ENCODE measurements around the gene CLEC7A.

Gene CLEC7A

GRCh38 chr12:10130042-10130441 lies at the start of gene CLEC7A:
Gene CLEC7A, minus strand, starts transcription at chr12:10130199. Its CDS starts 117 bp downstream, at chr12:10130082.
- H3K36me3 ChIP-seq (ENCODE audit: control insufficient read depth, insufficient read depth, low read length): no peaks in the 10 kb centered on the region
- no peak within 1 kb of the TSS for H3K4me3 ChIP-seq (ENCODE audit: low read length)
- no peaks in the 10 kb centered on the region for H3K27me3 ChIP-seq (ENCODE audit: control insufficient read depth, insufficient read depth, low read length)
- H3K9me3 ChIP-seq (ENCODE audit: control insufficient read depth, low read length): no peaks in the 10 kb centered on the region
- H3K9ac ChIP-seq (ENCODE audit: low read length): peak within 1 kb of the TSS; percentile 7
- H3K4me1 ChIP-seq (ENCODE audit: control insufficient read depth, insufficient read depth, low read length): no peaks in the 10 kb centered on the region

GRCh38 chr12:10179776-10180181 lies 49.8 kb upstream of the CLEC7A start:
- Histone ChIP-seq H3K9me3 (ENCODE audit: control insufficient read depth, low read length) (no peaks in the 10 kb centered on the region), H3K4me3 (ENCODE audit: low read length) (no peak overlapping the region), H3K27me3 (ENCODE audit: control insufficient read depth, insufficient read depth, low read length) (no peaks in the 10 kb centered on the region), H3K36me3 (ENCODE audit: control insufficient read depth, insufficient read depth, low read length) (no peaks in the 10 kb centered on the region), H3K9ac (ENCODE audit: low read length) (no peak overlapping the region), H3K4me1 (ENCODE audit: control insufficient read depth, insufficient read depth, low read length) (no peaks in the 10 kb centered on the region)

- Histone ChIP-seq H3K4me3 (ENCODE audit: low read length) (no peak within 1 kb of the TSS), H3K36me3 (ENCODE audit: control insufficient read depth, insufficient read depth, low read length) (no peaks in the 10 kb centered on the region), H3K4me1 (ENCODE audit: control insufficient read depth, insufficient read depth, low read length) (no peaks in the 10 kb centered on the region), H3K9ac (ENCODE audit: low read length) (no peak within 1 kb of the TSS), H3K27me3 (ENCODE audit: control insufficient read depth, insufficient read depth, low read length) (no peaks in the 10 kb centered on the region), H3K9me3 (ENCODE audit: control insufficient read depth, low read length) (no peaks in the 10 kb centered on the region)
Measured at GRCh38 chr12:10178821-10179220, 48.8 kb upstream of the CLEC7A start, which contains the start of gene TMEM52B. Gene TMEM52B, plus strand, starts transcription at chr12:10179032. Its CDS starts 543 bp downstream, at chr12:10179575.

- Histone ChIP-seq H3K27me3 (ENCODE audit: control insufficient read depth, insufficient read depth, low read length) (no peaks in the 10 kb centered on the region), H3K36me3 (ENCODE audit: control insufficient read depth, insufficient read depth, low read length) (no peaks in the 10 kb centered on the region), H3K4me1 (ENCODE audit: control insufficient read depth, insufficient read depth, low read length) (no peaks in the 10 kb centered on the region), H3K4me3 (ENCODE audit: low read length) (no peak overlapping the region), H3K9me3 (ENCODE audit: control insufficient read depth, low read length) (no peaks in the 10 kb centered on the region), H3K9ac (ENCODE audit: low read length) (no peak overlapping the region)
Measured at GRCh38 chr12:10175846-10176636, 46.0 kb upstream of the CLEC7A start.

- no peaks in the 10 kb centered on the region for H3K36me3 ChIP-seq (ENCODE audit: control insufficient read depth, insufficient read depth, low read length)
- no peaks in the 10 kb centered on the region for H3K4me1 ChIP-seq (ENCODE audit: control insufficient read depth, insufficient read depth, low read length)
- H3K9me3 ChIP-seq (ENCODE audit: control insufficient read depth, low read length): no peaks in the 10 kb centered on the region
- H3K9ac ChIP-seq (ENCODE audit: low read length): no peak overlapping the region
- no peaks in the 10 kb centered on the region for H3K27me3 ChIP-seq (ENCODE audit: control insufficient read depth, insufficient read depth, low read length)
- H3K4me3 ChIP-seq (ENCODE audit: low read length): no peak overlapping the region
Measured at GRCh38 chr12:10174986-10175614, 45.1 kb upstream of the CLEC7A start.

GRCh38 chr12:10171973-10172728 lies 42.2 kb upstream of the CLEC7A start, which contains the start of gene OLR1:
Gene OLR1, minus strand, starts transcription at chr12:10172132. Its CDS starts 55 bp downstream, at chr12:10172077.
- no peak within 1 kb of the TSS for H3K4me3 ChIP-seq (ENCODE audit: low read length)
- H3K4me1 ChIP-seq (ENCODE audit: control insufficient read depth, insufficient read depth, low read length): no peaks in the 10 kb centered on the region
- H3K36me3 ChIP-seq (ENCODE audit: control insufficient read depth, insufficient read depth, low read length): no peaks in the 10 kb centered on the region
- no peak within 1 kb of the TSS for H3K9ac ChIP-seq (ENCODE audit: low read length)
- H3K27me3 ChIP-seq (ENCODE audit: control insufficient read depth, insufficient read depth, low read length): no peaks in the 10 kb centered on the region
- no peaks in the 10 kb centered on the region for H3K9me3 ChIP-seq (ENCODE audit: control insufficient read depth, low read length)

GRCh38 chr12:10170216-10170615 lies 40.2 kb upstream of the CLEC7A start:
- Histone ChIP-seq H3K4me3 (ENCODE audit: low read length) (no peak overlapping the region), H3K27me3 (ENCODE audit: control insufficient read depth, insufficient read depth, low read length) (no peaks in the 10 kb centered on the region), H3K36me3 (ENCODE audit: control insufficient read depth, insufficient read depth, low read length) (no peaks in the 10 kb centered on the region), H3K4me1 (ENCODE audit: control insufficient read depth, insufficient read depth, low read length) (no peaks in the 10 kb centered on the region), H3K9me3 (ENCODE audit: control insufficient read depth, low read length) (no peaks in the 10 kb centered on the region), H3K9ac (ENCODE audit: low read length) (no peak overlapping the region)

- Histone ChIP-seq H3K9me3 (ENCODE audit: control insufficient read depth, low read length) (no peaks in the 10 kb centered on the region), H3K4me1 (ENCODE audit: control insufficient read depth, insufficient read depth, low read length) (no peaks in the 10 kb centered on the region), H3K36me3 (ENCODE audit: control insufficient read depth, insufficient read depth, low read length) (no peaks in the 10 kb centered on the region), H3K9ac (ENCODE audit: low read length) (no peak overlapping the region), H3K27me3 (ENCODE audit: control insufficient read depth, insufficient read depth, low read length) (no peaks in the 10 kb centered on the region), H3K4me3 (ENCODE audit: low read length) (no peak overlapping the region)
Measured at GRCh38 chr12:10169104-10169503, 39.1 kb upstream of the CLEC7A start.

GRCh38 chr12:10167599-10167998 lies 37.6 kb upstream of the CLEC7A start:
- Histone ChIP-seq H3K27me3 (ENCODE audit: control insufficient read depth, insufficient read depth, low read length) (no peaks in the 10 kb centered on the region), H3K4me3 (ENCODE audit: low read length) (no peak overlapping the region), H3K9me3 (ENCODE audit: control insufficient read depth, low read length) (no peaks in the 10 kb centered on the region), H3K9ac (ENCODE audit: low read length) (no peak overlapping the region), H3K36me3 (ENCODE audit: control insufficient read depth, insufficient read depth, low read length) (no peaks in the 10 kb centered on the region), H3K4me1 (ENCODE audit: control insufficient read depth, insufficient read depth, low read length) (no peaks in the 10 kb centered on the region)

GRCh38 chr12:10165421-10165820 lies 35.4 kb upstream of the CLEC7A start:
- Histone ChIP-seq H3K36me3 (ENCODE audit: control insufficient read depth, insufficient read depth, low read length) (no peaks in the 10 kb centered on the region), H3K9me3 (ENCODE audit: control insufficient read depth, low read length) (no peaks in the 10 kb centered on the region), H3K4me1 (ENCODE audit: control insufficient read depth, insufficient read depth, low read length) (no peaks in the 10 kb centered on the region), H3K27me3 (ENCODE audit: control insufficient read depth, insufficient read depth, low read length) (no peaks in the 10 kb centered on the region), H3K4me3 (ENCODE audit: low read length) (no peak overlapping the region), H3K9ac (ENCODE audit: low read length) (no peak overlapping the region)

GRCh38 chr12:10163084-10163483 lies 33.1 kb upstream of the CLEC7A start:
- Histone ChIP-seq H3K36me3 (ENCODE audit: control insufficient read depth, insufficient read depth, low read length) (no peaks in the 10 kb centered on the region), H3K27me3 (ENCODE audit: control insufficient read depth, insufficient read depth, low read length) (no peaks in the 10 kb centered on the region), H3K4me1 (ENCODE audit: control insufficient read depth, insufficient read depth, low read length) (no peaks in the 10 kb centered on the region), H3K9ac (ENCODE audit: low read length) (no peak overlapping the region), H3K9me3 (ENCODE audit: control insufficient read depth, low read length) (no peaks in the 10 kb centered on the region), H3K4me3 (ENCODE audit: low read length) (no peak overlapping the region)
